Measurements from ENCODE around the gene ZNF48. TPM values are rescaled to one million over a fixed set of nuclear protein-coding genes. Genes with fewer than 3 reads are reported as not detected.

Gene ZNF48
- polyA plus RNA-seq, 1 of the 3 experiments (the other 2 are of a cell fraction): 8.8 TPM

- 98% methylated on average over 8 of the region's 8 CpGs for WGBS (ENCODE audit: low lambda C conversion rate)
- no peak overlapping the region for H3K4me2 ChIP-seq
- POLR2A ChIA-PET: no interaction called here
- H3K4me1 ChIP-seq (ENCODE audit: control insufficient read depth in 1 of 2, insufficient read depth in 2 of 2, low read depth in 1 of 2, low read length in 1 of 2): peaks cover 7 to 22% of the 10 kb centered on the region in 2 experiments; a peak in 3 of 4 replicates
- H3K27me3 ChIP-seq (ENCODE audit: insufficient read depth): no peaks in the 10 kb centered on the region
- H3K9me3 ChIP-seq: no peaks in the 10 kb centered on the region
- no peak for DNase-seq
- H4K20me1 ChIP-seq (ENCODE audit: insufficient read depth): peaks cover 12% of the 10 kb centered on the region; the same call in 1 of the 2 replicates
- no peak for TF ChIP-seq ZBTB33 (IDR thresholded peaks at IDR 0.05; ENCODE audit: borderline replicate concordance, low read depth)
- no peak for TF ChIP-seq USF1 (IDR thresholded peaks at IDR 0.05; ENCODE audit: borderline replicate concordance, low read depth)
- no peak for TF ChIP-seq REST (IDR thresholded peaks at IDR 0.05; ENCODE audit: low read depth, low read length)
- TF ChIP-seq IRF3 (IDR thresholded peaks at IDR 0.05; ENCODE audit: low read depth, low read length): no peak
- no peak for TF ChIP-seq FOXJ3 (CRISPR knock-in tag; IDR thresholded peaks at IDR 0.05)
- no peak for TF ChIP-seq RXRA (IDR thresholded peaks at IDR 0.05; ENCODE audit: borderline replicate concordance, low read depth)
- no peak for TF ChIP-seq GATA2 (CRISPR knock-in tag; IDR thresholded peaks at IDR 0.05)
- no peak for TF ChIP-seq MXI1 (IDR thresholded peaks at IDR 0.05; ENCODE audit: low read depth, low read length)
- TF ChIP-seq JUND (IDR thresholded peaks at IDR 0.05): no peak
- TF ChIP-seq RFX5 (IDR thresholded peaks at IDR 0.05; ENCODE audit: low read length): no peak
- no peak for TF ChIP-seq GABPA (IDR thresholded peaks at IDR 0.05; ENCODE audit: low read depth)
- TF ChIP-seq TEAD4 (IDR thresholded peaks at IDR 0.05; ENCODE audit: borderline replicate concordance, insufficient read depth): no peak
- H3K9ac ChIP-seq: no peak overlapping the region
- H3F3A ChIP-seq (replicated peaks; ENCODE audit: insufficient read depth): peaks cover 19% of the 10 kb centered on the region
- H3K36me3 ChIP-seq (replicated peaks in 1 of 2; ENCODE audit: control insufficient read depth in 1 of 2, insufficient read depth in 2 of 2, low read length in 1 of 2): peaks cover 0 to 6% of the 10 kb centered on the region in 2 experiments
- H3K79me2 ChIP-seq (ENCODE audit: insufficient read depth): peaks cover 15% of the 10 kb centered on the region; the same call in 1 of the 2 replicates
- CTCF ChIA-PET: interaction anchor here (2.0 kb wide), 1 partner anchor 33 kb away, joined by 11 read pairs; no protein-coding TSS in a partner anchor
- H3K4me3 ChIP-seq (ENCODE audit: low read depth in 2 of 2, low read length in 1 of 2): no peak overlapping the region
- no peak overlapping the region for H2AFZ ChIP-seq (ENCODE audit: low read depth)
- no peak overlapping the region for H3K27ac ChIP-seq (ENCODE audit: low read depth in 2 of 2, low read length in 1 of 2)
- H3K9me2 ChIP-seq: no peaks in the 10 kb centered on the region
Observed at GRCh38 chr16:30376461-30376902, 18.7 kb upstream of the ZNF48 start.

Data from SK-N-SH (cell line).